GM21367 (cell line): ENCODE data around the gene MEGF11.

Source experiments
- ATAC-seq: cut with Tn5 transposase; IDR thresholded peaks from one replicate; pipeline ENCODE4 v1.9.1; 2021; ENCODE audit not compliant: unreplicated experiment

The MEGF11 gene

DNA sequence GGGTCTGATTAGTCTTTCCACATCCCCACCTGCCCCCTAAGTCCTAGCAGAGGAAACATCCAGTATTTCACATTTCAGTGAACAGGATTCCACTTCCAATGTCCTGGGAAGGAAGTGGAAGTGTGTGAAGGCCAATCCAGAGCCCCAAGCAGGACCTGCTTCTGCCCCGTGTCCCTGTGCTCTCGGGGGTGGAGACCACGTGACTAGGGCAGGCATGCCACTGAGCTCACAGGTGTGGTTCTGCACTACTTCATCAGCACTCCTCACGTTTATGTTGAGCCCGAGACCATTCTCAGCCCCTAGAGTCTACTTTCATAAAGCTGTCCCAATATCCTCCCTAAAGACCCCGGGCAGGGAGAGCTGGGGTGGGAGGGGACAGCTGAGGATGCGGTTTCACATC, 299.9 kb downstream of the MEGF11 start:
- no peak for ATAC-seq

DNA sequence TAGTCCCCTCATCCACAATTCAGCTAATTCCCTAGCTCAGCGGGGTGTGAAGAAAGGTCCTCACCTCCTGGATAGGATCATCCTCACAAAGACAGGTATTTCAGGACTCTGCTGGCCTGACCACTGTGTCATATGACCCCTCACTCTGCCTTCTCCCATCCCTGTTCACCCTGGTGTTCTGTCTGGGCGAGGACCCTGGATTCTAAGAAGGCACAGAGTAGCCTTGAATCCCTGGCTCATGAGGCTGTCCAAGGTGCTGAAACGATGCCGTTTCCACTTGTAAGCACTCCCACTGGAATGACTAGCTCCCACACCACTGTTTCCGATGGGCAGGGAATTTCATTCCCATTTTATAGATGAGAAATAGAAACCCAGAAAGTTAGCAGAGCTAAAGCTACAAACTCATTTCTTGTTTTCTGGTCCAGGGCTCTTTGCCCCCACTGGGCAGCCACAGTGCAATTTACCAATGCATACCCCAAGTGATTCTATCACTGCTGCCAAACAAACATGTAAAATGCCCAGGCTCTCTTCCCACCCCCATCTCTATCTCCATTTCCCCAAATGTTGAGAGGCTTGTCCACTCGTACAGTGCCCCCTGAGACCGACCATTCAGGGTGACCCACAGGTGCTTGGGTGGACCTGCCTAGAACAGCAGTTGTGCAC, 301.0 kb downstream of the MEGF11 start:
- ATAC-seq = no peak

DNA sequence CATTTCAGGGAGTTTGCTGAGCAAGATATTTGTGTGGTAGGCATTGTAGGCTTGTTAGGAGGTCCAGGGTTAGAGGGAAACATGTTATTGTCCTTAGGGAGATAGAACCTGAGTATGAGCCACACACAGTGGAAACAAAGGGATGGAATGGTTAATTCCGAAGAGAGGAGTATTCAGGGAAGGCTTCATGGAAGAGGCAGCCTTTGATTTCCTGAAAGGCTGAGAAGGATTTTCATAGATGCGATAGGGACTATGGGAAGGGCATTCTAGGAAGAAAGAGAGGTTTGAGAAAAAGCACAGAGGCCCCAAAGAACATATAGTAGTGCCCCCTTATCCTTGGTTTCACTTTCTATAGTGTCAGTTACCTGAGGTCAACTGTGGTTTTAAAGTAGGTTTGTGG, 302.5 kb downstream of the MEGF11 start:
- ATAC-seq = no peak

DNA sequence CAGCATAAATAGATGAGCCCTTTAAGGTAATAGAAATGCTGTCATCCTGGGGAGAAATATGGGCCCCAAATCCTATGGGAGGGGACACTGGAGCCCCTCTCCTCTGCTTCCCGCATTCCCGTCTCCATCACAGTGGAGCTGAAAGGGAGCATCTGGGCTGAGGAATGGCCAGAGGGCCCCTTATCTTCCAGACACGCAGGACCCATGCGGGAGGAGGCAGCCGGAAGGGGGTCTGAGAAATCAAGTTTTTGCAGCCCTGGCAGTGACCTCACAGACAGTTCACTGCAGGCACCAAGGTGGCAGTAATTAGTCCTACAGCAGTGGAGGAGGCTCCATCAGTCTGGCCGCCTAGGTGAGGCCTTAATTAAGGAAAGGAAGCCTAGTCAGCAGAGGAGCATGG, 304.1 kb downstream of the MEGF11 start:
- ATAC-seq = no peak

DNA sequence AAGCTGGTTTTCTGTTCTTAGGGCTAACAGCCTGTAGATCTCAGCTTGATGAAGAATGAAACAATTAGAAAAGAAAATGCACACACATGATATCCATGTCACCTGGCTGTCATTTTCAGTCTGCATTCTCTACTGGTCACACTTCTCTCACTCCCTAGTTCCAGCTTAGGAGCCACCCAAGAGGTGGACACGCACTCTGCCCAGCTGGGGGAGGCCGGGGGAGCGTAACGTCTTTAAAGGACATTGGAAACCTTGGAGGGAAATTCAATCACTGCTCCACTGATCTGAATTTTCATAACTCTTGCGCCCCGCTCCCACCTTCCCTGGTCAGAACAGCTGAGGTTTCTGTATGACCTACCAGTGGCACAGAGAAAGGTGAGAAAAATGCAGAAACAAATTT, 304.5 kb downstream of the MEGF11 start:
- ATAC-seq = no peak

DNA sequence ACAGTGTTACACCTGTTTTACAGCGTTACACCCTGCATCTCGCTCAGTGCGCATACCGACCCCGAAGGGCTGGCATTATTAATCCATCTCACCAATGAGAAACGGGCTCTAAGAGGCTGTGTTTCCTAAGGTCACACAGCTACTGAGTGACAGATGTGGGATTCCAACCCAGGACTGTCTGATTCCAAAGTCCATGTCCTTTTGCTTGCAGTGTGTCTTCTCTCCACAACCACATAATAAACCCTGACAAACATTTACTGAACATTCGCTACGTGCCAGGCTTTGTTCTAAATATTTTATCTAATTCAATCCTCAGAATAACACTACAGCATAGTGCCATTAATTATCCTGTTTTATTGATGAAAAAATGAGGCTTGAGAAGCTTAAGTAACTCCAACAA, 305.2 kb downstream of the MEGF11 start:
- no peak for ATAC-seq

DNA sequence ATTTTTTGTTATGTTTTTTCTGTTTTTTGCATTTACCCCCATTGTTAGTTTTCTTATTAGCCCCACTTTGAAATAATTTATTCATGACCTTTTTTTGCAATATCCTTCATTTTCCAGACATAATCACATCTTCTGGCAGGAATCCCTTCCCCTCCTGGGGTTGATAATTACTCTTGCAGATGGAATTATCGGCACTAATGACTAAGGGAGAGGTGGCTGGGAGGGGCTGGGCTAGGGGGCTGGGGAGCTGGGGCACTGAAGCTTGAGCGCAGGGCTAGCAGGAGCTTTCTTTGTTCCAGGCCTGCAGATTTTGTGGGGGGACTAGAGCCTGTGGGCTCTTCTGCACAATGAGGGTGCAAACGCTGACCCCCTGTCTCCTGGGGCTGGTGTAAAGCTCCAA, 306.5 kb downstream of the MEGF11 start:
- ATAC-seq = no peak

DNA sequence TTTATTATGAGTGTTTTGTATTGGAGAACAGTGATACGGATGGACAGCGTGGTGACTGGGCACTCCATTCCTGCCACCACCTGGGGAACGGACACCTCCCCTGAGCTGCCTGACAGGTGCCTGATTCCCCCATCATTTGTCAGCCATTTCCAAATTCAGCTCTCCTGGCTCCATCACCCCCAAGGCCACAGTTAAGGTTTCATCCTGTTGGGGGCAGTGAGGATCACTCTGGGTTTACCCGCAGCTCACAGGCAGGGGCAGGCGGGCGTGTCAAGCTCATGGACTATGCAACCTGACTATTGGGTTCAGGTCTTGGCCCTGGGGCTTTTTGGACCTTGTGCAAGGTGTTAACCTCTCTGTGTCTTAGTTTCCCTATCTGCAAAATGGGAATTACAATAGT, 307.9 kb downstream of the MEGF11 start:
- no peak for ATAC-seq

DNA sequence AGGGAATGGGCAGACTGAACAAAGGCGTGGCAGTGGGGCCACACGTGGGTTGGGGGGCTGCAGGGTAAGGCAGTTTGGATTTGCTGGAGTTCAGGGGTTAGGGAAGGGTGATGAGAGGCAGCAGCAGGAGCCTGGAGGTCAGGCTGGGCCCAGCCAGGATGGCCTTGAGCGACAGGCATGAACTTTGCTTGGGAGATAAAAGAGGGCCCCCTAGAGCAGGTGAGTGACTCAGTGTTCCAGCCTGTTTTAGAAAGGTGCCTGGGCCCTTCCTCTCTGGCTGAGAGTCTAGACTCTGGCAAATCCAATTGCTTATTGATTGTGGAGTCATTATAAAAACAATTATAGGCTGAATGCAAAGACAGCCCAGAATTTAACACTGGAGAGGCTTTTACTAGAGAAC, 309.1 kb downstream of the MEGF11 start:
- no peak for ATAC-seq

DNA sequence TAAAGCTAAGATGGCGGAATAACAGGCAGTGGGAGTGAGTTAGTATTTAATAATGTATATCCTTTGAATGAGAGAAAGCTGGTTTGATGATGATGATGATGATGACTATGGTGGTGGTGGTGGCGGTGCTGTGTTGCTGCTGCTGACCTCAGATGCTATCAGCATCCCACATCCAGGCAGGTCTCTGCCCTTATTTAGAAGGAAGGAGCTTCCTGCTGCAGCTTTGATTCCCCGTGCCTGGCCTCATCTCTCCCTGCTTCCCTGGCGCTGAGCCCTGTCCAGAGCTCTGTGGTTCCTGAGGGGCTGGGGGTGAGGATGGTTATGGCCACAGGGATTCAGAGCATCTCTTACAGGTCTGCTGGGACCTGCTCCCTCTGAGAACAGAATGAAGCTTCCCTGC, 311.1 kb downstream of the MEGF11 start:
- no peak for ATAC-seq

DNA sequence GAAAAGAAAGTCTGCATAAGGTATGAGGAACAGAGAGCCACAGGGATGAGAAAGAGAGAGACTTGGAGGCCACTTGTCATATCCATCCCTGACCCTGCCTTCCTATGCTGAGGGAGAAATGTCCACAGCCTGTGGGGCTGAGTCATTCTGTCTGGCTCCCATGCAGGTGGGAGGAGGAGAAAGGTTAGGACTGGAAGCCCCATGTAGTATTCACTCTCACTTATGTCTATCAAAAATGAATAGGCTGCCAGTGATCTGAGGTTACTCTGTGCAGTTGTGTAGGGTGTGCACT, 313.0 kb downstream of the MEGF11 start:
- ATAC-seq = no peak

DNA sequence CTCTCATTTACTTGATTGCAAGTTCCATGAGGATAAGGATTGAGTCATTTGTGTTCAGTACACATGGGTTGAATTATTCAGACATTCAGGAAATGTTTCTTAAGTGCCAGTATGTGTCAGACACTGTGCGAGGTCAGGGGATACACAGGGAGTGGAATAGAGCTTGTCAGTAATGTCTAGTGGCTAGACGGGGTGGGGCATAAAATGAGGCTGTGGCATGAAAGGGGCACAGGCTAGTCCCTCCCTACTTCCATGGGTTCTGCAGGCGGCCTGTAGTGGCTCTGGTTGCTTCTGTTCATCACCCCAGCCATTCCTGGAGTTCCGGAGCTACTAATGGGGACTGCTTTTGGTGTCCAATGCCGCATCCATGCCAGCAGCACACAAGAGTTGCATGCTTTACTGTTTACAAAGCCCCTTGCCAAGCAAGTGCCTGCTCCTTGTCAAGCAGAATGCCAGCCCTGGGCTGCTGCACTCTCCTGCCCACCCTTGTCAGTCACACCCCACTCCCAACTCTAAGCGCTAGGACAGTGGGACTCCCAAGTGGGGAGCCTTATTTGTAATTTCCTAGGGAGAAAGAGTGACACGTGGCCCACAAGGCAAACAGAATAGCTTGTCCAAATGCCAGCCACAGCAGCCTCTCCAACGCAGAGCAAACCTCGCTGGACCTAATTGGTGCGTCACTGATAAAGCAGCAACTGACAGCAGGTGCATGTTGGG, 313.5 kb downstream of the MEGF11 start:
- ATAC-seq = no peak

DNA sequence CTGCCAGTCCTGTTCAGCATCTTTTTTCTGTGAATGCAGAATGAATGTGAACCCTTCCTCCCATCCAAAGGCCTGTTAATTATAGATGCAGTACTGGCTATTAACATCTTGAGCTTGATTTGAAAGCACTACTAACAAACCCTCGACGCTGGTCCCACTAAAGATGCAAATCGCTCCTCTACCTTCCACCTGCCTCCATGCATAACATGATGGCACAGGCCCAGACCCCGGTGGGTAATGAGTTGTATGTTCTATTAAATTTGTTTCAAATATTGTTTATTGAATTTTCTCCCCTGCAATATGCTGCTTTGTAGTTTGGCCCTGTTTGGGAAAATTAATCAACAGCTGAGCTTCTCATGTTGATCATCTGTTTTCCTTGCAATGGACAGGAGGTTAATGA, 314.9 kb downstream of the MEGF11 start:
- no peak for ATAC-seq

DNA sequence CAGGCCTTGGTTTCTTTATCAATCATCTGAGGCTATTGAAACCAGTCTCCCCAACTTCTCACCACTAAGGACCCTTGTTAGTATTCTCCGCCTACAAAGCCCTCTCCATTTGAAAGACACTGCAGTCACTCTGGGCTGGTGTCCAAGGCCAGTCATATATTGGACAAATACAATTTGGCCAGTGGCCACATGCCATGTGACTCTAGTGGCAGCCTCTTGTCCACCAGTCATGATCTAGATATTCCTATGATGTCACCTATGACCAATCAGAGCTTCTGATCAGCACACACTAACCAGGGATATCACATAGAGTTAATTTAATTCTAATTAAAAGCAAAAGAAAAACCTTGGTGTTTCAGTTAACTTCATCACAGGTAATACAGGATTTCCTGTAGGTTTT, 316.1 kb downstream of the MEGF11 start:
- ATAC-seq = no peak

DNA sequence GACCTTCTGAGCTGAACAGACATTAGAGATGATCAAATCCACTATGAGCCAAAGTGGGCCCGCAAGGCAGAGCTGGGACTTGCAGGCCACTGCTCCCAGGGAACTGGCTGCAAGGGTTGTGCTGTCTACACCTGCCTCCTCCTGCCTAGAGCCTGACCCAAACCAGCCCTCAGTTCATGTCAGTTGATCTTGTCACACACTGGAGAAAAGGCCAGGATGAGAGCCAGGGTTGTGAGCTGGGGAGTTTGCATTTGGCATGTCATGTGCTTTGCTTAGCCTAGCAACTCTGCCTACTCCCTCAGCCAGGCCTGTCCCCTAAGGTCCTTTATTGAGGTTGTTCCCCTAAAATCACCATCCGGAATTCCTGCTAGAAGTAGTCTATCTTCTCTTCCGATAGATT, 316.5 kb downstream of the MEGF11 start:
- ATAC-seq = no peak

DNA sequence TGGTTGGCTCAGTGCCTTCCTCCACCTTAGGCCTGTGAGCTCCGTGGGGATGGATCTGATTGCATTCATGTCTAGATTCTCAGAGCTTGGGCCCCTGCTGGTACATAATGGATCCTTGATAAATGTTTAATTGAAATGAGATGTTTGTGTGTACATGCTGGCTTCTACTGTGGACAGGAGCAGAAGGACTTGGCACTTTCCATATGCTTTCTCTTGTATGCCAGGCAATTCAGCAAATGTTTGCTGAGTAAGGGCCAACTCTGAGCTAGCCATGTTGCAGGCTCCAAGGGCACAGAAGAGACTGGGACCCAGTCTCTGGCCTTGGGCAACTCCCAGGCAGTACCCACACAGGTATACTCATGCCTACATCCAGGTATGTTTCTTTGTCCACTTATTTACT, 317.3 kb downstream of the MEGF11 start:
- ATAC-seq = no peak

DNA sequence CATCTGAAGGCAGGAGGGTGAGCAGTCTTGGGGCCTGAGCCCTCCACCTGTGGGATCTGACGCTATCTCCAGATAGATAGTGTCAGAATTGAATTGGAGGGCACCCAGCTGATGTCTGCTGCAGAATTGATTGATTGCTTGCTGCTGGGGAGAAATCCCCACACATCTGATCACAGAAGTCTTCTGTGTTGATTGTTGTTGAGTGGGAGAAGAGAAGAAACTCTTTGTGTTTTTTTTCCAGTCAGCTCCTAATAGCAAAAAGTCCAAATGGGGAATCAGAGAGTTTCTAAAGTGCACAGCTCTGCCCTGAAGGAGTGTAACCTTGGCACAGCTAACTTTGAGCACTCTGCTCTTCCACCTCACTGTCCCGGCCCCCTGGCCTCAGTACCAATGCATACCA, 318.2 kb downstream of the MEGF11 start:
- no peak for ATAC-seq

DNA sequence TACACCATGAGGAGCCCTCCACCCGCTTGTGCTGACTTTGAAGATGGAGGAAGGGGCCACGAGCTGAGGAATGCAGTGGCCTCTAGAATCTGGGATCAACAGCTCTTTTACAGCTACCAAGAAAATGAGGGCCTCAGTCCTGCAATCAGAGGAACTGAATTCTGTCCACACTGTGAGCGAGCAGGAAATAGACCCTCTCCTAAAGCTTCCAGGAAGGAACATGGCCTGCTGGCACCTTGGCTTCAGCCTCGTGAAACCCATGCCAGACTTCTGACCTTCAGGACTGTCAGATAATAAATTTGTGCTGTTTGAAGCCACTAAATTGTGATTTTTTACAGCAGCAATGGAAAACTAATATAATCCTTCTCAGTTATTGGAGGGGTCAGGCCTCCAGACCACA, 322.3 kb downstream of the MEGF11 start:
- no peak for ATAC-seq

DNA sequence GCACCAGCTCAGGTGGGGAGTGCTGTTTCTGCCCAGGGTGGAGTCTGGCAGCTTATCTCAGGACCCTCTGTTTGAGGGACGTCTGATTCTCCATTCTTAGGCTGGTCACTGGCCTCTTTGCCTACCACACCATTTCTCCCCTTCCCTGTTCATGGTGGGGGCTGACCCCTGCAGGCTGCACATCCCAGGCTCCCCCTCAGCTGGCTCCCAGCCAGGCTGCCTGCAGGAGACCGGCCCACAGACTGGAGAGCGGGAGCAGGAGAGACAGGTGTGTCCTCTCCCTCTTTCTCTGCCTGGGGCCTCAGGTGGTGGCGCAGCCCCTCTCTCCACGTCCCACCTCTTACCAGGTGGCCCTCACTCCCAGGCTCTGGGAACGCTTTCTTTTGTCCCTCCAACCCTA, 323.4 kb downstream of the MEGF11 start:
- ATAC-seq = no peak

DNA sequence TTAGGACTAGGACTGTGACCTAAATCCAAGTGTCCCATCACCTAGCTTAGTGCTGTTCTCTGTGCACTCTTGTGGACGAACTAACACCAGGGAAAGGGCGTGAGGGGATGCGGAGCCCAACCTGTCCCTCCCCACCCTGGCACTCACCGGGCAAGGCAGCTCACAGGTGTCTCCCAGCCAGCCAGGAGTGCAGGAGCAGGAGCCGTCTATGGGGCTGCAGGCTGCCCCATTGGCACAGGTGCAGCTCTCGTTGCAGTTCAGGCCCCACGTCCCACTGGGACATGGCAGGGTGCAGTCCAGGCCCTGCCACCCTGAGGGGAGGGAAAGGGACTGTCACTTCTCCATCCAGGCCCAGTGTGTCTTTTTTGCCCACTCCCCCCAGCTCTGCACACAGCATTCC, 324.0 kb downstream of the MEGF11 start:
- ATAC-seq = no peak

DNA sequence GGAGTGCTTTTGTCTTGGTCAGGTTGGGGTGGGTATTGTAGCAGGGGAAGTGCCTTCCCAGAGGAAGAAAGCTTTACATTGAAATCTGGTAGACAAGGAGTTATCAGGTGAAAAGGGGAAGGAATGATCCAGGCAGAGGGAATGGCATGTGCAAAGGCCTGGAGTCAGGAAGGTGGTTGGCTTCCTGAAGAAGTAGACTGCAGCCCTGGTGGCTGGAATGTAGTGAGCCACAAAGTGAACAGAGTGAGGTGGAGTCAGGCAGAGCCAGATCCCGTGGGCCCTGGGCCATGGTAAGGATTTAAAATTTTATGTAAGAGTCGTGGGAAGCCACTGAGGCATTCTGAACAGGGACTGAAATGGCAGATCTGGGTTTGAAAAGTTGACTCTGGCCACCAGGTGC, 326.0 kb downstream of the MEGF11 start:
- no peak for ATAC-seq

DNA sequence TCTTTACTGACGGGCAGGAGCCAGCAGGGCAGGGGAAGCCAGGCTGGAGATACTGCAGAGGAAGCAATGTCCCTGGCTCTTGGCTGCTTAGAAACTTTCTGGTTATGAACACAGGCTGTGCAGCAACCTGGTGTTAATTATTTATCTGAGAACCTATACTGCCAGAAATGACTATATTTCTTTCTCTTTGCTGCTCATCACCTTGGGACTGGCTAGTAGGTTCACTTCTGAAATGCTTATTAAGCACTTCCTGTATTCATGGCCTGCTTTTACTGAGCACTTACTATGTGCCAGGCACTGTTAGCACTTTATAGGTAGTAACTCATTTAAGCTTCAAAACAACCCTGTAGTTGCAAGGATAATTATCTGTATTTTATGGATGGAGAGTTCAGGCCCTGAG, 326.7 kb downstream of the MEGF11 start:
- ATAC-seq = no peak

DNA sequence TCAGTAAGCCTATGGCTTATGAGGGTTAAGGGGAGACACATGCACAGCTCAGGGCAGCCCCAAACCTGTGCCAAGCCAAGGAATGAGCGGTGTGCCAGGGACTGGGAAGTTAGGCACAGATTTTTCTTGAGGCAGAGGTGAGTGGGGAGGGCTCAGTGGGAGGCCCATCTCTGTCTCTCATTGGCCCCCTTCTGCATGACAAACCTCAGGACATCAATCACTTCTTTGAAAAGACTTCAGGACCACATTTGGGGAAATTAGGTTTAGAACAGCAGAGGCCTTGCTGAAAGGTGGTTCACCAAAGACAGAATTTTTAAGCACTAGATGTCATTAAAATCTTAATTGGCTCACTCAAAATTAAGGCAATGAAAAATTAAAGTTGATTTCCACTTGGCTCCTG, 327.1 kb downstream of the MEGF11 start:
- no peak for ATAC-seq
